Measurements from ENCODE around the gene PIGO. TPM values are rescaled to one million over a fixed set of nuclear protein-coding genes. Genes with fewer than 3 reads are reported as not detected.

The PIGO gene
- total and polyA plus RNA-seq, 2 experiments from 2014 or later: 22.1 to 41.4 TPM

- Histone ChIP-seq H2AFZ (peak overlapping the region; percentile 65), H3K79me2 (peaks cover 44% of the 10 kb centered on the region)
These were observed 14.9 kb upstream of the PIGO start for GRCh38 chr9:35111001-35111933.

GRCh38 chr9:35110327-35110761, 14.0 kb upstream of the PIGO start:
- peaks cover 44% of the 10 kb centered on the region for H3K79me2 ChIP-seq
- H3K4me3 ChIP-seq: no peak overlapping the region
- no peak overlapping the region for H2AFZ ChIP-seq
- H3K9me3 ChIP-seq (ENCODE audit: low read depth): no peaks in the 10 kb centered on the region
- H4K20me1 ChIP-seq (ENCODE audit: insufficient read depth, poor library complexity, severe bottlenecking): no peaks in the 10 kb centered on the region
- no peaks in the 10 kb centered on the region for H3K36me3 ChIP-seq (replicated peaks; ENCODE audit: insufficient read depth, low read depth)
- H3K27ac ChIP-seq: peak overlapping the region; percentile 91
- H3K4me2 ChIP-seq: peak overlapping the region; percentile 85
- WGBS (ENCODE audit: low lambda C conversion rate, missing lambda C conversion rate): 52% methylated on average over 3 of the region's 3 CpGs
- no peak for DNase-seq (ENCODE audit: low spot score)
- no peaks in the 10 kb centered on the region for H3K9me2 ChIP-seq (replicated peaks; ENCODE audit: insufficient read depth)
- peaks cover 16% of the 10 kb centered on the region for H3K4me1 ChIP-seq (ENCODE audit: insufficient read depth)
- H3K27me3 ChIP-seq: no peaks in the 10 kb centered on the region
- TF ChIP-seq CTCF (IDR thresholded peaks at IDR 0.05; ENCODE audit: poor library complexity): no peak
- no peak for TF ChIP-seq EZH2 (IDR thresholded peaks at IDR 0.05; ENCODE audit: borderline replicate concordance)
- TF ChIP-seq EZH2phosphoT487 (IDR thresholded peaks at IDR 0.05; ENCODE audit: low read depth, severe bottlenecking, unreplicated experiment): no peak

More at GRCh38 chr9:35111001-35111933, 14.9 kb upstream of the PIGO start:
- H3K9me3 ChIP-seq (ENCODE audit: low read depth): no peaks in the 10 kb centered on the region
- TF ChIP-seq CTCF (IDR thresholded peaks at IDR 0.05; ENCODE audit: poor library complexity) (no peak), EZH2 (IDR thresholded peaks at IDR 0.05; ENCODE audit: borderline replicate concordance) (no peak), EZH2phosphoT487 (IDR thresholded peaks at IDR 0.05; ENCODE audit: low read depth, severe bottlenecking, unreplicated experiment) (no peak)
- H3K36me3 ChIP-seq (replicated peaks; ENCODE audit: insufficient read depth, low read depth): no peaks in the 10 kb centered on the region
- peaks cover 16% of the 10 kb centered on the region for H3K4me1 ChIP-seq (ENCODE audit: insufficient read depth)
- H3K9me2 ChIP-seq (replicated peaks; ENCODE audit: insufficient read depth): no peaks in the 10 kb centered on the region
- WGBS (ENCODE audit: low lambda C conversion rate, missing lambda C conversion rate): 3% methylated on average over 39 of the region's 57 CpGs
- H3K4me2 ChIP-seq: peak overlapping the region; percentile 85
- no peaks in the 10 kb centered on the region for H3K27me3 ChIP-seq
- H3K27ac ChIP-seq: peak overlapping the region; percentile 91
- peak; percentile 99 for DNase-seq (ENCODE audit: low spot score)
- peak overlapping the region; percentile 67 for H3K4me3 ChIP-seq
- H4K20me1 ChIP-seq (ENCODE audit: insufficient read depth, poor library complexity, severe bottlenecking): no peaks in the 10 kb centered on the region

GRCh38 chr9:35108946-35109575, 12.7 kb upstream of the PIGO start:
- 67% methylated on average over 8 of the region's 8 CpGs for WGBS (ENCODE audit: low lambda C conversion rate, missing lambda C conversion rate)
- Histone ChIP-seq H3K4me3 (no peak overlapping the region), H3K9me2 (replicated peaks; ENCODE audit: insufficient read depth) (no peaks in the 10 kb centered on the region), H3K4me2 (no peak overlapping the region), H3K27ac (no peak overlapping the region), H3K27me3 (no peaks in the 10 kb centered on the region), H3K79me2 (peaks cover 42% of the 10 kb centered on the region), H3K4me1 (ENCODE audit: insufficient read depth) (peaks cover 9% of the 10 kb centered on the region), H4K20me1 (ENCODE audit: insufficient read depth, poor library complexity, severe bottlenecking) (no peaks in the 10 kb centered on the region), H3K36me3 (replicated peaks; ENCODE audit: insufficient read depth, low read depth) (no peaks in the 10 kb centered on the region), H3K9me3 (ENCODE audit: low read depth) (no peaks in the 10 kb centered on the region), H2AFZ (no peak overlapping the region)
- TF ChIP-seq EZH2phosphoT487 (IDR thresholded peaks at IDR 0.05; ENCODE audit: low read depth, severe bottlenecking, unreplicated experiment) (no peak), CTCF (IDR thresholded peaks at IDR 0.05; ENCODE audit: poor library complexity) (no peak), EZH2 (IDR thresholded peaks at IDR 0.05; ENCODE audit: borderline replicate concordance) (no peak)
- DNase-seq (ENCODE audit: low spot score): no peak
